ENCODE data around the gene PACS1.
"Not testable (repeated sequence)": the region's sequence is repeated elsewhere in the genome, so short reads cannot be mapped to it uniquely, and the experiment has no call there.

PACS1 gene

DNA sequence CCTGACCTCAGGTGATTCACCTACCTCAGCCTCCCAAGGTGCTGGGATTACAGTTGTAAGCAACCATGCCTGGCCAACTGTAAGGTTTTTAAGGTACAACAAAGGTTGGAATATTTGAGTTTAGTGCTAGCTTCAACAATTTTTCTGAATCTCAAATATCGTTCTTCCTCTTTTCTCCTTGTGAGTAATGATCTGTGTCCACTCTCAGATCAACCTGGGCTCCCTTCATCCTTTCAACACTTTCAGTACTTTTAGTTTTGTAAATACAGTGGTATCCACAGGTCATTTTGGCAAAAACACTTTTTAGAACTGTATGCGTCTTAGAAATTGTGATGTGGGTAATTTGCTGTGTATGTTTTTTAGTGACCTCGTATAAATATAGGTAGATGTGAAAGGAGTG, 7.9 kb downstream of the PACS1 start:
- no peak for DNase-seq

DNA sequence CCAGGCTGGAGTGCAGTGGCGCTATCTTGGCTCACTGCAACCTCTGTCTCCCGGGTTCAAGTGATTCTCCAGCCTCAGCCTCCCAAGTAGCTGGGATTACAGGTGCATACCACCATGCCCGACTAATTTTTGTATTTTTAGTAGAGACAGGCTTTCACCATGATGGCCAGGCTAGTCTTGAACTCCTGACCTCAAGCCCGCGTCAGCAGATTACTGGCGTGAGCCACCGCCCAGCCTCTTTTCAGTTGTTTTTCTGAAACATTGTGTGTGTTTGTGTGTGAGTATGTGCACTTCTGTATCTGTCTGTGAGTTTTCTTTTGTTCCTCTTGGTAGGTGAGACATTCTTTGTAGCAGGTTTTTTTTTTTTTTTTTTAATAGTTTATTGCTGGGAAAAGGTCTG, 8.9 kb downstream of the PACS1 start:
- DNase-seq, result not testable (repeated sequence)

DNA sequence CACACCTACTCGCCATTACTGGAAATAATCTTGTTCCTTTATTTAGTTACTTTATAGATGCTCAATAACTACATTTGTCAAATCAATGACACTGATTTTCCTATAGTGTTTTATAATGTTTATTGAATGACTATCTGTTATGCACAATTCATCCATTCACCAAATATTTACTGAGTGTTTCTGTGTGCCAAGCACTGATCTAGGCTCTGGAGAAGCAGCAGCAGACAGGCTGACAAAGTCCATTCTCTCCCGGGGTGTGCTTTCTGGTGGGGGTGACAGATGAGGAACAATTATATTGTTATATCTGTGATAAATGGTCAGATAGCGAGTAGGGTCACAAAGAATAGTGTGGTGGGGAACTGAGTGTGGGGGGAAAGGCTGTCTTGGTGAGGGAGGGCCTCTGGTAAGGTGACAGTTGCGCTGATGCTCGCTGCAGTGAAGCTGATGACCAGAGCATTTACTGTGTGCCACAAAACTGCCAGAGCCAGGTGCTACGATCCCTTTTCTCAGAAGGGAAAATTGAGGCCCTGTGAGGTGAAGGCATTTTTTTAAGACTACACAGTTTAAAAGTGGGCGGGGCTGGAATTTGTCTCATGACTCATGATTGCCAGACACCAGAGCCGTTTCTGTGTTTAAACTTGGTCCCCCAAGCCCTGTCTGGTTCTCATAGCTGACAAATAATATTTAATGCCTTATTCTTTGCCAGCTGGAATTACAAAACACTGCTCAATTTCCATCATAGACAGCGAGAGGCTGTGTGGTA, 10.2 kb downstream of the PACS1 start:
- no peak for DNase-seq

DNA sequence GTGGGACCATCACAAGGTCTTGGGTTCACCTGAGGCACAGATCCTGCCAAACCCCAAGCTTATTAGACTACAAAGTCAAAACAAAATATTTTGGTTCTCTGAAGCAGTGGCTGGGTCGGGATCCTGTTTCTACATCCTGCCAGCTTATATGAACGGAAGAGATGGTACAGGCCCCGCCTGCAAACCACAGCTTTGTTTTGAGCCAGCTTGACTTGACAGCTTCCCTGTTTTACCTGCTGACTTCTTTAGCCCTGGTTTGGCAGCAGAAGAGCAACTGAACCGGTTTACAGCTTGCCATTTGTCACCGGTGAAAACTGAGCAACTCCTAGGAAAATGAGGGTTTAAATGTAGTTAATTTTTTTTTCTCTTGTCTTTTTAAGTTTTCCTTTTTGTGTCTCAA, 11.4 kb downstream of the PACS1 start:
- peak; percentile 1 for DNase-seq

DNA sequence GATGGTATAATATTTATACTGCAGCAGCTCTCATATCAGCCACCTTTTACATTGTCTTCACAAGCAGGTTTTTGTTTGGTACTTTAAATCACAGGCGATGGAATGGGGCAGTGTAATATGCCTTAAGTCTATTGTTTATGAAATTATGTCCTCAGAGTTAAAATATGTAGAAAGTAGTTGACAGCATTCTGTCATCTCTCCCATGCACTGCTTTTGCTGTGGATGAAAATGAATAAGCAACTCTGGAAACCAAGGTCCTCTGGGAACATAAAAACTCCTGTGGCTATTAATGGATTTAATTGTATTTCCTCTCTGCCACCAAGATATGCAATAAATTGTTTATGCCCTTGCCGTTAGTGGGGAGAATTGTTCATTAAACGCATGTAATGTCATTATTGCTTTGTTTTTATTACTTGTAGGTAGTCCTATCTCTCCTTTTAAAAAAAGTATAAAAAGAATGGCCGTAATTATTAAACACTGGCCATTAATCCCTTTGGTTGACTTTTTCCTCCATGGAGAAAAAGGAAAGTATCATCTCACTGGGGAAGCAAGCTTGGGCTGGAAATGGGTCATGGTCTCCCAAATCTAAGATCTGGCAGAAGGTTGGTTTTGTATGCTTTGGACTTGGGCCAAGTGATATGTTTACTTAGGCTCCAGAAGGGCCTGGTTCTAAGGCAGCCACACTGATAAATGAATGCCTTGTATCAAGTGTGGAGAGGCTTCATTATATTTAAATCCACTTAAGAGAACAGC, 13.1 kb downstream of the PACS1 start:
- peak; percentile 65 for DNase-seq

DNA sequence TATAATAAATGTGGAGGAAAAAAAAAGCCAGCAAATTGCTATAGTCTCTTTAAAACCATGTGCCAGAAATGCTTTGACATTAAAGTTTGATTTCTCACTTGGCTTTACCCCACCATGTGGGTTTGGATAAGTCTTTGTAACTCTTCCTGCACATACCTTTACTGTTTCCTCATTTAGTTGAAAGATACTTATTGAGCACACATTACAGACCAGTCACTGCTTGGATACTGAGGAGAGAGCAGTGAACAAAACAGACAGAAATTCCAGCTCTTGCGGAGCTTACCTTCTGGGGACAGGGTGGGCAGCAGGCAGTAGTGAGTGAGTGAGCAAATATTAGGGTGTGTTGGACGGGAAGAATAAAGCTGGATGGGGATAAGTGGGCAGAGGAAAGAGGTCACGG, 13.7 kb downstream of the PACS1 start:
- DNase-seq, result no peak

DNA sequence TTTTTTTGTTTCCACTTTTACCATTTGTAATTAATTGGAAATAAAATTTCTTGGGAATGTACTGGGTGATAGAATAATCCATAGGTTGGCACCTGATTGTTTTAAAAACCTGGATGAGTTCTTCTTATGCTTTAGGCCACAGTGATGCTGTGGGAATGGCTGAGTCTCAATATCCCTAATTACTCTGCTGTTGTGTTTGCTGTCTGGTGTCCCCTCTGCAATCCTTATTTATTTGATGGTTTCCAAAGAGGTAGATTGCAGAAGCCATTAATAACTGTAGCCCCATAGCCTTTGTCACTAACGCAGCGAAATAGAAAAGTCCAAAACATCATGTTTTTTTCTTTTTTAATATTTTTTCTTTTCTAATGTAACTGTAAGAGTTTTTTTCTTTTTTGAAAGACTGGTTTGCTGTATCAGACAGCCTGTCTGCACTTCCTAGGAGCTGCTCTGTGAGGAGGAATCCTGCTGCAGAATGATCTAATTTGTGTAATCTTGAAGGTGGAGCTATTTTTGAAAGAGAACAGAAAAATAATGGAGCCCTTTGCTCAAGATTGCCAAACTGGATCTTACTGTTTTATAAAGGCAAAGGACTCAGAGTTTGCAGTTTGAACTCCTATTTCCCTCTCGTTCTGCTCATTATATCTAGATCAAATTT, 14.9 kb downstream of the PACS1 start:
- no peak for DNase-seq

DNA sequence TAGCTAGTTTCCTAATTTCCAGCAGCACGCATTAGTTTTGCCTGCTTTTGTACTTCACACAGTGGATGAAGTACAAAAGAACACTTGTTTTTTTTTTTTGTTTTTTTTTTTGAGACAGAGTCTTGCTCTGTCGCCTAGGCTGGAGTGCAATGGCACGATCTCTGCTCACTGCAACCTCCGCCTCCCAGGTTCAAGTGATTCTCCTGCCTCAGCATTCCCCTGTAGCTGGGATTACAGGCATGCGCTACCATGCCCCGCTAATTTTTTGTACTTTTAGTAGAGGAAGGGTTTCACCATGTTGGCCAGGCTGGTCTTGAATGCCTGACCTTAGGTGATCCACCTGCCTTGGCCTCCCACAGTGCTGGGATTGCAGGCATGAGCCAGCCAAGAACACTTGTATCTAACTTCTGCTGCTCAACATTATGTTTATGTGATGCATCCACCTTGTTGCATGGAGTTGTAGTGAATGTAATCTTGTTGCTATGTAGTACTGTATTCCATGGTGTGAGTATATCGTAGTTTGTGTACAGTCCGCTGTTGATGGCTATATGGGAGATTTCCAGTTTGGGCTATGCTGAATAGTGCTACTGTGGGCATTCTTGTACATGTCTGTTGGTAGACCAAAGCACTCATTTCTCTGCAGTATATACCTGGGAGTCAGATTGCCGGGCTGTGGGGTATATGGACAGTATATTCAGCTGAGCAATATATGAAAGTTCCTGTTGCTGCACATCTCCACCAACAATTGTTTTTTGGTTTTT, 17.3 kb downstream of the PACS1 start:
- no peak for DNase-seq

DNA sequence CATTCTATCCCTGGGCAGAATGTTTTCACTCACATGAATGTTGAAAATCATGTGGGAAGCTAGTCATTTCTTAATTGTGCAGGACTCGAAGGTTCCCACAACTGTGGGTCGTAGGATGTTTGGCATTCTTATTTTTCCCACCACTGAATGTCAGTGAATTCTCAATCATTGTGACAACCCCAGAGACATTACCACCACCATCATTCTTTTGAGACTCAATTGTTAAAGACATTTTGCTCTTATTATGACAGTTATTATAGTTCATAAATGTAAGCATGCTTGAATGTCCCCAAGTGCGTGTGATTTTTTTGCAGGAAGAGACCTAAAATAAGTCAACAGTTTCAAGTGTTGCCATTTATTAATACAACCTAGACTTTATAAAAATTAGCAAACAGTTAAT, 19.0 kb downstream of the PACS1 start:
- no peak for DNase-seq

DNA sequence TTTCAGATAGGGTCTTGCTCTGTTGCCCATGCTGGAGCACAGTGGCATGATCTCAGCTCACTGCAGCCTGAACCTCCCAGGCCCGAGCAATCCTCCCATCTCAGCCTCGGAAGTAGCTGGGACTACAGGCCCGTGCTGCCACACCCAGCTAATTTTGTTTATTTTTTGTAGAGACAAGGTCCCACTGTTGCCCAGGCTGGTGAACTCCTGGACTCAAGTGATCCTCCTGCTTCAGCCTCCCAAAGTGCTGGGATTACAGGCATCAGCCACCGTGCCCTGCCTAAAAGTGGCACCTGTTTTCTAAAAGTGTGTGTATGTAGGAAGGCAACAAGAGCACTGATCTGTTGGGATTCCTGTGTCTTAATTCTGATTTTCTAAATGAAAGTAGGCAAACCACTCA, 20.2 kb downstream of the PACS1 start:
- no peak for DNase-seq

DNA sequence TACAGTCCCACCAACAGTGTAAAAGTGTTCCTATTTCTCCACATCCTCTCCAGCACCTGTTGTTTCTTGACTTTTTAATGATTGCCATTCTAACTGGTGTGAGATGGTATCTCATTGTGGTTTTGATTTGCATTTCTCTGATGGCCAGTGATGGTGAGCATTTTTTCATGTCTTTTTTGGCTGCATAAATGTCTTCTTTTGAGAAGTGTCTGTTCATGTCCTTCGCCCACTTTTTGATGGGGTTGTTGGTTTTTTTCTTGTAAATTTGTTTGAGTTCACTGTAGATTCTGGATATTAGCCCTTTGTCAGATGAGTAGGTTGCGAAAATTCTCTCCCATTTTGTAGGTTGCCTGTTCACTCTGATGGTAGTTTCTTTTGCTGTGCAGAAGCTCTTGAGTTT, 22.1 kb downstream of the PACS1 start:
- DNase-seq, result not testable (repeated sequence)

DNA sequence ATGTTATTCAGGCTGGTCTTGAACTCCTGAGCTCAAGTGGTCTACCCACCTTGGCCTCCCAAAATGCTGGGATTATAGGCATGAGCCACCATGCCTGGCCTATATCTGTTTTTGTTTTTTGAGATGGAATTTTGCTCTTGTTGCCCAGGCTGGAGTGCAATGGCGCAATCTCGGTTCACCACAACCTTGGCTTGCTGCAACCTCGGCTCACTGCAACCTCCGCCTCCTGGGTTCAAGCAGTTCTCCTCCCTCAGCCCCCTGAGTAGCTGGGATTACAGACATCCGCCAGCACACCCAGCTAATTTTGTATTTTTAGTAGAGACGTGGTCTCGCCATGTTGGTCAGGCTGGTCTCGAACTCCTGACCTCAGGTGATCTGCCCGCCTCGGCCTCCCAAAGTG, 29.7 kb downstream of the PACS1 start:
- DNase-seq, result not testable (repeated sequence)

DNA sequence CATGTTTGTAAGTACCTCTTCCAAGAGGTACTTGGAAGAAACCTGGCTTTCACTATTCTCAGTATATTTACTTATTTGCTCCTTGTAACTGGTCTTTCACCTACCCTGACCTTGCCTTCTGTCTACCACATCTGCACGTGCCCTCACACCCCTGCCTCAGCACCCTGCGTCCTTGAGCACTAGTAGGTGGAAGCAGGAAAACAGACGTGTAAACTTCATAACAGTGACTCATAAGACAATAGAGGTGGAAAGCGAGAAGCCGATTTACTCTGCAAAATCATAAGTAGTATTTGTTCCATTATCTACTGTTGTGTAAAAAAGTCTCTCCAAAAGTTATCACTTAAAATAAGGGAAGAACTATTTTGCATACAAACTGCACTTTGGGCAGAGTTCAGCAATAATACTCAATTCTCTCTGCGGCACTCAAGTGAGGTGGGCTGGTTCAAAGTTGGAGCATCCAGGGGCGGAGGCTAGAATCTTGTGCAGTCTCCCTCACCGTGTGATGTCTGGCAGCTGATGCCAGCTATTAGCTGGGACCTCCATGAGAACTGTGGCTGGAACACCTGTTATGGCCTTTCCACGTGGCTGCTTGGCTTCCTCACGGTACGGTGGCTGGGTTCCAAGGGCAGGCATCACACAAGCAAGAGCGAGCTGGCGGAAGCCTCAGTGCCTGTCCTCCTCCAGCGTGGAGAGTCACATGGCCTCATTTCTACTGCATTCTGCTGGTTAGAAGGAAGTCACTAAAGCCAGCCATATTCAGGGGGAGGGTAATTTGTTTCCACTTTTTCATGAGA, 30.4 kb downstream of the PACS1 start:
- DNase-seq, result peak; percentile 1

DNA sequence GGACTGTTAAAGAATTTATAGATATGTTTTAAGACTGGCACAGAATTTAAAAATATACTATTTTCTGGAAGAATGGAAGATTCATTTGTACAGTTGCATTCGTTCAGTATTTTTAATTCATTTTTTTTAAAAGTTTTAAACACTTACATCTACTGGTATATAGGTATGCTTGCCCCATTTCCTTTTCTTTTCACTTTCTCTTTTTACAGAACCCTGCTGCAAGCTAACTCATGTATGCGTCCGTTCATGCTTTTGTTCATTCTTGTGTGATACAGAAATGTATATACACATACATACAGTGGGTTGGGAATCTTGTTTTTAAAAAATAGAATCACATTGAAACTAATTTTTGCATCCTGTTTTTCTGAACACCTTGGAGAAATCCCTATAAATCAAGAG, 31.0 kb downstream of the PACS1 start:
- no peak for DNase-seq

DNA sequence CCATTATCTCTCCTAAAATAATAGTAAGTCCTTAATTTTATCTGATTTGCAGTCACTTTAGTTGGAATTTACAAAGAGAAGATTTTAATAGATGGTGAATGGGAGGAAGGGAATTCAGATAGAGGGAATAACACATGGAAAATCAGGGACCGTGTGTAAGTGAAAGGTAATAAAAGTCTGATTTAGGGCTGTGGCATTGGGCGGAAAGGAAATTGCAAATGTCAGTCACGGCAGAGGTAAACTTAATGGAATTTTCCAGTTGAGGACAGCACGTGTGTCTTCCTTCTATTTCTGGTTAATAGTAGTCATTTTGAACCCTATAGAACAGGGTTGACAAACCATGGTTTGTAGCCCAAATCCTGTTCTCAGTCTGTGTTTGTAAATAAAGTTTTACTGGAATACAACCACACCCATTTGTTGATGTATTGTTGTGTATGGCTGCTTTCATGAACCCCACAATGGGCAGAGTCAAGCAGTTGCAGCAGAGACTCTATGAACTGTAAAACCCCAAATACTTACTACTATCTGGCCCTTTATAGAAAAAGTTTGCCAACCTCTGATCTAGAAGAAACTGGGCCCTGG, 34.1 kb downstream of the PACS1 start:
- DNase-seq, result no peak

DNA sequence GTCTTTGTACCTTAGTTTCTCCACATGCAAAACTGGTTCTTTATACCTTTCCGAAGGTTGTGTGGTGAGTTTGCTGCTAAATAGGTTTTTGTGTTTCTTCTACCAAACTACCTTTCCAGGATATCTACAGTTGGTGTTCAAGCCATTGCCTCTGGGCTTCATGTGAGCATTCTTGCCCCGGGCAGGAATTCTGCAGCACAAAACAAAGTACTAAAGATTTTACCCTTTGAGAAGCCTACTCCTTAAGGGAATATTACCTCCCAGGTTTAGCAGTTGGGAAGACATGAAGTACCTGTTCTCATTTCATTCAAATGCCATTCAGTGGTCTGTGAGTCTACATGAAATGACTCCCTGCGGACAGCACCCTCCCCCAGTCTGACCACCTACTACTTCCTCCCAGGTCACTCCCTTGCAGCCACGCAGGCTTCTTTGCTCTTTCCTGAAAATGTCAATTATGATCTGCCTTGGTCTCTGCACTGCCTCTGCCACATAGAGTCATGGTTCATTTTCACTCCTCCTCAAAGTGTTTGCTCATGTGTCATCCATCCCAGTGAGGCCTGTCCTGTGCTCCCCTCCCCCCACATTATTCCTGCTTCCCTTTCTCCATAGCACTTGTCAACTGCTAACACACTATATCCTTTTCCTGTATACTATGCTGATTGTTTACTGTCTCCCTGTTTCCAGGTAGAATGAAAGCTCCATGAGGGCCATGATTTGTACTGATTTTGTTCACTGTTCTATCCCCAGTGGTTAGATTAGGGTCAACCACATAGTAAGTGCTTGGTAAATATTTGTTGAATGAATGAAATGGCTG, 36.9 kb downstream of the PACS1 start:
- no peak for DNase-seq

DNA sequence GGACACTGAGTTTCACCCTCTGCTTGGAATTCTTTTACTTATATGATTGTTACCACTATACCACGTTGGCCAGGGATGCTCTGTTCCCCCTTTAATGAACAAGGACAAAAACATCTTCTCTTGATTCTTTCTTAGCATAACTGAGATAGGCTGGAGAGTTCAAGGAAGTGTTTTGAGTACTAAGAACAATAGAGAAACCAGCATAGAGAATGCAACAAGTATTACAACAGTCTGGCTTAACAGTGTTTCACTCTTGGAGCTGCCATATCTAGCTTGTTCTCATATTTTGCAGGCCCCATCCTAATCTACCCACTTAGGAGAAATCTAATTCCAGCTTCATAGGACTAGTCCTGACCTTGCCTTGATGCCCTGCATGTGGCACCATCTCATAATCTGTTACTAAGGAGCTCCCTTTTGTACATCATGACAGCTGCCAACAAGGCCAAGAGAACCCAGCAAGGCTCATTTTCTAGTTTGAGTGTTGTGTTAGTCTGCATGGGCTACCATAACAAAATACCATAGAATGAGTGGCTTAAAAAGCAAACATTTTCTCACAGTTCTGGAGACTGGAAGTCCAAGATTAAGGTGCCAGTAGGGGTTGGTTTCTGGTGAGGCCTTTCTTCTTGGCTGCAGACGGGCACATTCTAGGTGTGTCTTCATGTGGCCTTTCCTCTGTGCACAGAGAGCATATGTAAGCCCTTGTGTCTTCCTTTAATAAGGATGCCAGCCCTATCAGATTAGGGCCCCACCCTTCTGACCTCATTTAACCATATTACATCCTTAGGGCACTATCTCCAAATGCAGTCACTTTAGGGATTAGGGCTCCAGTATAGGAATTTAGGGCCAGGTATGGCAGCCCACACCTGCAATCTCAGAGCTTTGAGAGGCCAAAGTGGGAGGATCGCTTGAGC, 37.8 kb downstream of the PACS1 start:
- no peak for DNase-seq

DNA sequence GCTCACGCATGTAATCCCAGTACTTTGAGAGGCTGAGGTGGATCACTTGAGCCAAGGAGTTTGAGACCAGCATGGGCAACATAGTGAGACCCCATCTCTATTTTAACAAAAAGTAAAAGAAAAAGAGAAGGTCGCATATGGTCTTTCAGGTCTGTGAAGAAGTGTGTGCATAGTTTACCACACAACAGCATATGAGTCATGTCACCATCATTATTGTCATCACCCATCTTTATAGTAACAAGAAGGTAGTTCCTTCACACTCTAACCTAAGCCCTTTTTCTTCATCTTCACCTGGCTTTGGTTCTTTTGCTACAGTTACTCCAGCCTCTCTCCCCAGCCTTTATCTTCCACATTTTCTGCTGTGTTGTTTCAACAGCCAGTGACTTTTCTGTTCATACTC, 39.2 kb downstream of the PACS1 start:
- no peak for DNase-seq

DNA sequence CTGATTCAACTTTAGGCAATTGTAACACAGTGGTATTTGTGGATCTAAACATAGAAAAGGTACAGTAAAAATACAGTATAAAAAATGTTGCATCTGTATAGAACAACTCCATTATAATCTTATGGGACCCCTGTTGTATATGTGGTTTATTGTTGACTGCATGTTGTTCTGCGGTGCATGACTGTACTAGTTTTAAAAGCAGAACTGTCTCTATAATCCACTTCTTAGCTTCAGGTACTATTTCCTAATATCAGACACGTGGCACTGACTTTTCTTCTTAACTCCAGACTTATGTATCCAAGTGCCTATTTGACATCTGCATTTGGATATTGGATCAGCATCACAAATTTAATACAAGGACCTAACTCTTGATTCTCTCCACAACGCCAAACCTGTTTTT, 41.1 kb downstream of the PACS1 start:
- no peak for DNase-seq

DNA sequence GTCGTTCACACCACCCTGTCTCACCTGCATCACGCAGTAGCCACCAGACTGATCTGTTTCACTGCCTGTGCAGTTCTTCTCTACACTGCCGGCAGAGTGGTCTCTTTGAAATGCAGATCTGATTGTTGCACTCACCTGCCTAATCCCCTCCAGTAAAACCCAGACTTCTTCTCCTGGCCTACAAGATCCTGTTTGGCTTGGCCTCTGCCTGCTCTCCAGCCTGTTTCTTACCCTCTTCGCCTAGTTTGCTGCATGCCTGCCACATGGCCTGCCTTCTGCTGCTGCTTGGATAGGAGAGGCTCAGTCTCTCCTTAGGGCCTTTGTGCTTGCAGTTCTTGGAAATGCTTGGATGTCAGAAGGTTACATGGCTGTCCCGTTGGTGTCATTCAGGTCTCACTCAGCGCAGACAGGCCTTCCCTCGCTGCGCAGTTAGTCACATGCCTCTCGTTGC, 42.0 kb downstream of the PACS1 start:
- DNase-seq, result no peak

Measured in DMS 273 treated with DMSO at 0.1 percent for 48 hours (cell line).